Liver (tissue), 3 donors: ENCODE measurements around the gene SLC35B3.

Experiments used
- ATF3 ChIP-seq: IDR thresholded peaks from 2 replicates; pipeline ENCODE4 v1.6.1; 2016; ENCODE audit warnings: antibody characterized with exemption
- CTCF ChIP-seq: fragments of 150-350 bp; IDR thresholded peaks from 2 replicates; pipeline ENCODE4 v1.5.1; 2017; ENCODE audit warnings: improper control_type of control experiment, low read depth, low read length; ENCODE audit not compliant: missing input control
- FOXA1 ChIP-seq: IDR thresholded peaks from 2 replicates; pipeline ENCODE4 v1.6.1; 2016; ENCODE audit warnings: antibody characterized with exemption
- JUND ChIP-seq, 2 donors: IDR thresholded peaks; 2 replicates each; pipeline ENCODE4 v1.6.1; 2016; ENCODE audit warnings: antibody characterized with exemption in 2 of 2
- MAX ChIP-seq: IDR thresholded peaks from 2 replicates; pipeline ENCODE4 v1.6.1; 2016; ENCODE audit warnings: antibody characterized with exemption
- NR2F2 ChIP-seq: IDR thresholded peaks from 2 replicates; pipeline ENCODE4 v1.6.1; 2016; ENCODE audit warnings: antibody characterized with exemption
- RAD21 ChIP-seq, 2 donors: IDR thresholded peaks; 2 replicates each; pipeline ENCODE4 v1.6.1; 2016; ENCODE audit warnings: antibody characterized with exemption in 2 of 2, mild to moderate bottlenecking in 2 of 2
- REST ChIP-seq: IDR thresholded peaks from 2 replicates; pipeline ENCODE4 v1.6.1; 2016; ENCODE audit warnings: antibody characterized with exemption, mild to moderate bottlenecking
- TAF1 ChIP-seq: conservative IDR thresholded peaks from 2 replicates; pipeline ENCODE4 v1.6.1; 2016; ENCODE audit warnings: antibody characterized with exemption, mild to moderate bottlenecking
- YY1 ChIP-seq: IDR thresholded peaks from 2 replicates; pipeline ENCODE4 v1.6.1; 2016; ENCODE audit warnings: antibody characterized with exemption, mild to moderate bottlenecking
- ZBTB33 ChIP-seq: IDR thresholded peaks from 2 replicates; pipeline ENCODE4 v1.6.1; 2016; ENCODE audit warnings: antibody characterized with exemption
- donor health status: healthy.
- donor health status: healthy.

- TF ChIP-seq CTCF = no peak
- no peak for TF ChIP-seq JUND (IDR thresholded peaks at IDR 0.05)
- no peak for TF ChIP-seq ATF3
- no peak for TF ChIP-seq MAX
- TF ChIP-seq YY1 = no peak
- no peak for TF ChIP-seq FOXA1
- no peak for TF ChIP-seq TAF1
- TF ChIP-seq REST = no peak
- no peak for TF ChIP-seq ZBTB33
- TF ChIP-seq NR2F2 = no peak
- TF ChIP-seq RAD21 (IDR thresholded peaks at IDR 0.05) = no peak
These were observed 52.9 kb downstream of the SLC35B3 start for GRCh38 chr6:8382434-8382833.
